ENCODE results near the gene ARHGAP26.

ARHGAP26 gene

DNA sequence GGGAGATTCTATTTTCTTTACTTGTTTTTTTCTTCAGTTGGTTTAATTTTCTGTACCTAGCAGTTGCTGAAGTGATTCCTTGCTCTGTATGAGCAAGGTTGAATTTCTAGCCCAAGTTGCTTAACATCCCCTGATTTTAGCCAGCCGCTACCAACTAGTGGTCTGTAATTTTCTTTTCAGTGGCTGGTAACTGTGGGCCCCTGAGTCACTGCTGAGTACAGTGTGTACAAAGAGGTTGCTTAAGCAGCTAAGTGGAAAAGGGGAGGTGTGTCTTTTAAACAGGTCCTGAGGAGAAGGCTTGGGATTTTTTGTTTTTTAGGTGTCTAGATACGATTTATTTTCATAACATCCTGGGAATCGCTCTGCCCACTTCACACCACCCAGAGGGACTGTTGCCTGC, 378.6 kb downstream of the ARHGAP26 start:
- Histone ChIP-seq H3K27me3 (ENCODE audit: insufficient read depth, low read length) (no peaks in the 10 kb centered on the region), H3K79me2 (ENCODE audit: control insufficient read depth, insufficient read depth, low read length, unreplicated experiment) (no peaks in the 10 kb centered on the region), H3K4me3 (ENCODE audit: low read depth, low read length) (no peak overlapping the region), H3K36me3 (ENCODE audit: insufficient read depth, low read length) (no peaks in the 10 kb centered on the region; the same call in 1 of the 2 replicates), H3K4me1 (ENCODE audit: control insufficient read depth, insufficient read depth, low read length, unreplicated experiment) (peaks cover 45% of the 10 kb centered on the region), H2AFZ (ENCODE audit: low read length, unreplicated experiment) (no peak overlapping the region), H3K27ac (ENCODE audit: low read depth, low read length) (peak overlapping the region; percentile 38; the same call in 1 of the 2 replicates)

DNA sequence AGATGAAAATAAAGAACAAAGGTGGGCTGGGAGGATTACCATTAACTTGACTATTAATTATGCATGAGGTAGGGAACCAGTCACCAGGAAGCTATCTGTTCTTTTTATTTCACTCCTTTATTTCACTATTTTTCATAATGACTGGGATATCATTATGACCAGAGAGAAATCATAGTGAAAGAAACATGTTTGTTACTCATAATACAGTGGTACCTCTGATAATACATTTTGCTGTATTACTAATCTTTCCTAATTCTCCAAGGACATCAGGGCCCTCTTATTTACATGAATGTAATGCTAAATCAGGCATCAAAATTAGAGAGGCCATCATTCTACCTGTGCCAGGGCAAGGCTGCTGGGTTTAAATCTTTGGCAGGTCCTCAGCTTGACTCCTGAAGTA, 379.6 kb downstream of the ARHGAP26 start:
- Histone ChIP-seq H3K27ac (ENCODE audit: low read depth, low read length) (no peak overlapping the region), H3K4me1 (ENCODE audit: control insufficient read depth, insufficient read depth, low read length, unreplicated experiment) (peaks cover 47% of the 10 kb centered on the region)

DNA sequence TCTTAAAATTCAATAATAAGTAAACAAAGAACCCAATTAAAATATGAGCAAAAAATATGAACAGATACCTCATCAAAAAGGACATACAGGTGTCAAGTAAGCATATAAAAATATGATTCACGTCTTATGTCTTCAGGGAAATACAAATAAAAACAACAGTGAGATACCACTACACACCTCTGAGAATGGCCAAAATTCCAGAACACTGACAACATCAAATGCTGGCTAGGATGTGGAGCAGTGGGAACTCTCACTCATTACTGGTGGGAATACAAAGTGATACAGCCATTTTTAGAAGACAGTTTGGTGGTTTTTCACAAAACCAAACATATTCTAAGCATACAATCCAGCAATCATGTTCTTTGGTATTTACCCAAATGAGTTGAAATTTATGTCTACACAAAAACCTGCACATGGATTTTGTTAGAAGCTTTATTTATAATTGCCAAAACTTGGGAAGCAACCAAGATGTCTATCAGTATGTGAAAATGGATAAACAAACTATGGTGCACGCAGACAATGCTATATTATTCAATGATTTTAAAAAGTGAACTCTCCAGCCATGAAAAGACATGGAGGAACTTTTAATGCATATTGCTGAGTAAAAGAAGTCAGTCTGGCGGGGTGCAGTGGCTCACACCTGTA, 381.0 kb downstream of the ARHGAP26 start:
- Histone ChIP-seq H3K27me3 (ENCODE audit: insufficient read depth, low read length) (no peaks in the 10 kb centered on the region), H3K4me1 (ENCODE audit: control insufficient read depth, insufficient read depth, low read length, unreplicated experiment) (peaks cover 43% of the 10 kb centered on the region), H3K4me3 (ENCODE audit: low read depth, low read length) (no peak overlapping the region), H3K79me2 (ENCODE audit: control insufficient read depth, insufficient read depth, low read length, unreplicated experiment) (no peaks in the 10 kb centered on the region), H3K36me3 (ENCODE audit: insufficient read depth, low read length) (no peaks in the 10 kb centered on the region; the same call in 1 of the 2 replicates), H3K27ac (ENCODE audit: low read depth, low read length) (no peak overlapping the region), H2AFZ (ENCODE audit: low read length, unreplicated experiment) (no peak overlapping the region)

More for the DNA sequence above, 379.6 kb downstream of the ARHGAP26 start:
- Histone ChIP-seq H3K27me3 (ENCODE audit: insufficient read depth, low read length) (no peaks in the 10 kb centered on the region), H3K36me3 (ENCODE audit: insufficient read depth, low read length) (no peaks in the 10 kb centered on the region; the same call in 1 of the 2 replicates), H3K4me3 (ENCODE audit: low read depth, low read length) (no peak overlapping the region), H3K79me2 (ENCODE audit: control insufficient read depth, insufficient read depth, low read length, unreplicated experiment) (no peaks in the 10 kb centered on the region), H2AFZ (ENCODE audit: low read length, unreplicated experiment) (no peak overlapping the region)

DNA sequence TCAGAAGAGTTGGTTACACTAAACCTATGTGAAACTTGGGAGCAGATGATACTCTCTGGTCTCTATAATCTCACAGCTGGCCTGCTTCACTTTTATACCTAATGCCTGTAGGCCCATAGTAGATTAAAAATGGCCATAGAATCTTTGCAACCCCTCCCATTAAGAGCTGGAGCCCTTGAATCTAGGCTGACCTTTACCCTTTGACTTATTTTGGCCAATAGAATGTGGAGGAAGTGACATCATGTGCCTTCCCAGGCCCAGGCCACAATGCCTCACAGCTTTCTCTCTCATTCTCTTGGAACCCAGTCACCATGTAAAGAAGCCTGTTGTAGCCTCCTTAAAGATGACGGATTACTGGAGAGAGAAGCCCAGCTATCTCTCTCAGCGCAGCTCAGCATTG, 382.3 kb downstream of the ARHGAP26 start:
- H2AFZ ChIP-seq (ENCODE audit: low read length, unreplicated experiment): no peak overlapping the region

DNA sequence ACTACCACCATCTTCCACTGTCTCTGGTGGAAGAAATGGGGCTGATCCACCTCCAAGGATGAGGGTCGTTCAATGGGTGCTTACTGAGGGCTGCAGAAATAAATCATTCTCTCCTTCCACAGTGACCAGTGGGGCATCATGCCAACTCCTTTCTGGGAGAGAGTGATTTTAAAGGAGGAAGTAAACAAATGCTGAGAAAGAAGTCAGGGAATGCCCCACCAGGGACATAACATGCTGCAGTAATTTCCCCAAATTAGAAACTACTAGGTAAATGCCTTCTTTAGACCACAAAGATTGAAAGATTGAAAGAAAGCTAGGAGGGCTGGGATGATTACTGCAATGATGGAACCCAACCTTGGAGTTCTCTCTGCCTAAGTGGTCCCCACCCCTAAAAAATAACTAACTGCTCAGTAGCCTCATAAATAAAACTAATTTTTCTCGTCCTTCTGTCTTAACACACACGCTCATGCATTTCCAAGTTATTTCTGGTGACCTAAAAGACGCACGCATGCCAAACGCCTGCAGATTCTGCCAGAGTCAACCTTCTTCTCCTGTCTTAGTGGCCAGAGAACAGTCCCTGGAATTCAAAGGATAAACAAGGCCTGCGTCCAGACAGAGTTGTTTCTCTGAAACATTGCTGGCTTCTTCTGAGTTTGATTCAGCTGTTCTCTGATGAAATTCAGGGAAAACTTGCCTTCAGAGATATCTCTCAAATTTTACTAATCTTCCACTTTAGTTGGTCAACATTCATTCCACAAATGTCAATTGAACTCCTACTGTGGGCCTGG, 383.3 kb downstream of the ARHGAP26 start:
- 0 out of 2 replicates have a peak overlapping the region, but pooled peaks have one; percentile 17 for H3K4me3 ChIP-seq (ENCODE audit: low read depth, low read length)
- H3K4me1 ChIP-seq (ENCODE audit: control insufficient read depth, insufficient read depth, low read length, unreplicated experiment): peaks cover 34% of the 10 kb centered on the region
- H3K79me2 ChIP-seq (ENCODE audit: control insufficient read depth, insufficient read depth, low read length, unreplicated experiment): no peaks in the 10 kb centered on the region
- no peaks in the 10 kb centered on the region; the same call in 1 of the 2 replicates for H3K36me3 ChIP-seq (ENCODE audit: insufficient read depth, low read length)
- H3K27ac ChIP-seq (ENCODE audit: low read depth, low read length): peak overlapping the region; percentile 76
- peak overlapping the region; percentile 9 for H2AFZ ChIP-seq (ENCODE audit: low read length, unreplicated experiment)
- no peaks in the 10 kb centered on the region for H3K27me3 ChIP-seq (ENCODE audit: insufficient read depth, low read length)

More for the DNA sequence above, 382.3 kb downstream of the ARHGAP26 start:
- Histone ChIP-seq H3K27ac (ENCODE audit: low read depth, low read length) (no peak overlapping the region), H3K79me2 (ENCODE audit: control insufficient read depth, insufficient read depth, low read length, unreplicated experiment) (no peaks in the 10 kb centered on the region), H3K27me3 (ENCODE audit: insufficient read depth, low read length) (no peaks in the 10 kb centered on the region), H3K4me3 (ENCODE audit: low read depth, low read length) (no peak overlapping the region), H3K4me1 (ENCODE audit: control insufficient read depth, insufficient read depth, low read length, unreplicated experiment) (peaks cover 41% of the 10 kb centered on the region), H3K36me3 (ENCODE audit: insufficient read depth, low read length) (no peaks in the 10 kb centered on the region; the same call in 1 of the 2 replicates)

DNA sequence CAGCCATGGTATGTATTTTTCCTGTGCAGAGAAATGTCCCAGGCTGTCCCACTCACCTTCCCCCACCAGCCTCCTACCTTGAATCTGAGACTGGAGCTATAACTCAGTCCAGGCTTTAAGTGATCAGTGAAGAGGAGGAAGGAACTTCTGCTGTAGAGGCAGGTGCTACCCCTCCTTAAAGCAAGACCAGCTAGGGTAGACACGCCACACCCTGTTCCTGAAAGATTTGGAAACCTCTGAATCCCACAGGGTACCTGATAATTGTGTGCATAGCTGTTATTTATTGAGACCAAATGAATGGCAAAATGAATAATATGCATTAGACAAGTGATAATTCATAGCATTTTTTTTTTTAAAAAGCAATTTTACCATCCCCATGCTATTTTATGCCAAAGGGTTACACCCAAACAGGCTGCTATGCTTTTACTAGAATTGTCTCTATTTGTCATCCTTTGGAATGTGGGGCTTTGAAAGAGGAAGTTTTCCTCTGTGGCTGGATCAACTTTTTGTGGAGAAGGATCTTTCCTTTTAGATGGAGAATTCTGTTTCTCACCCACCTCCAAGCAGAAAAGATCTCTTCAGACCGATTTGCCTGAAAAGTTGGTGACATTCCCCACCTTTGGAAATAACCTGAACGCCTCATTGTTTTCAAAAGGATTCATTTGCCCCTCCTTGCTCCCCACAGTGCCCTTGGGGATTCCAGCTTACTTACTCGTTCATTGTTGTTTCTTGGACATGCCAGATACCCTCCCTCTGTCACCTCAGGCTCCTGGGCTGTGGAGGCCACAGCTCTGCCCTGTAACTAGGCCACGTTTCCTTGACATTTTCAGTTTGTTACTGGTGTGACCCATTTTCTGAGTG, 384.6 kb downstream of the ARHGAP26 start:
- Histone ChIP-seq H3K27ac (ENCODE audit: low read depth, low read length) (peak overlapping the region; percentile 76), H3K36me3 (ENCODE audit: insufficient read depth, low read length) (no peaks in the 10 kb centered on the region; the same call in 1 of the 2 replicates), H3K27me3 (ENCODE audit: insufficient read depth, low read length) (no peaks in the 10 kb centered on the region), H3K4me3 (ENCODE audit: low read depth, low read length) (peak overlapping the region; percentile 50; the same call in 1 of the 2 replicates), H2AFZ (ENCODE audit: low read length, unreplicated experiment) (peak overlapping the region; percentile 94), H3K79me2 (ENCODE audit: control insufficient read depth, insufficient read depth, low read length, unreplicated experiment) (no peaks in the 10 kb centered on the region), H3K4me1 (ENCODE audit: control insufficient read depth, insufficient read depth, low read length, unreplicated experiment) (peaks cover 24% of the 10 kb centered on the region)

DNA sequence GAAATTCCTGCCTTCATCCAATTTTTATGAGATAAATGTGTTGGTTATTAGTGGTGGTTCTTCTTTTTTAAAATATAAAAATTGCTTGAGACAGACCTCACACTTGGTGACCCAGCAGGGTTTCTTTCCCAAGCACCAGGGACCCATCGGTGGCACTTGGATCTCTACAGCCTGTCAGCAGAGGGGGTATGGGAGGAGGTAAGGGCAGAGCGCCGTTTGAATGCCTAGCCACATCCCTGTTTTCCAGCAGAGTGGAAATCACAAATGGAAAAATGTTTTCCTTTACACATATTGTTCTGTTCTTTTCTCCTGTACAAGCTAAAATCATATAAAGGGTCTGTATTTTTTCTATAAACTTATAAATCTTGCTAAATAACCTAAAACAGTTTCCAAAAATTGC, 385.3 kb downstream of the ARHGAP26 start:
- peak overlapping the region; percentile 76 for H3K27ac ChIP-seq (ENCODE audit: low read depth, low read length)
- H3K4me3 ChIP-seq (ENCODE audit: low read depth, low read length): peak overlapping the region; percentile 50; the same call in 1 of the 2 replicates
- peaks cover 24% of the 10 kb centered on the region for H3K4me1 ChIP-seq (ENCODE audit: control insufficient read depth, insufficient read depth, low read length, unreplicated experiment)
- H2AFZ ChIP-seq (ENCODE audit: low read length, unreplicated experiment): peak overlapping the region; percentile 94
- H3K36me3 ChIP-seq (ENCODE audit: insufficient read depth, low read length): no peaks in the 10 kb centered on the region; the same call in 1 of the 2 replicates
- no peaks in the 10 kb centered on the region for H3K27me3 ChIP-seq (ENCODE audit: insufficient read depth, low read length)
- no peaks in the 10 kb centered on the region for H3K79me2 ChIP-seq (ENCODE audit: control insufficient read depth, insufficient read depth, low read length, unreplicated experiment)

DNA sequence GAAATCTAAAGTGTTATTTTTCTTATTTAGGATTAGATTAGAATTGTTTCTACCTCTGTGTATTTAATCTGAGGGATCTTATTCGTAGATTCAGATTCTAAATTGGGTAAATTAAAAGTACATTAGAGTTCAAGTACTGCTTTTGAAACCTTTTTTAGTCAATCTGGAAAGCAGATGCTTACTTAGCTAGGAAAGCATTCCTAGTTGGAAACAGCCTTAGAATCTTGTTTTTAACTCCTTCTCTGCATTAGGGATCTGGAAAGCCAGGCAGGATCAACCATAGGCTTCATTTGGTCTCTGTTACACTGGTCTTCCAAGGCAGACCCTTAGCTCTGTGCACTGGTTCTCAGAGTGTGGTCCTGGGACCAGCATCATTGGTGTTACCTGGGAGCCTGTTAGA, 385.9 kb downstream of the ARHGAP26 start:
- no peaks in the 10 kb centered on the region for H3K27me3 ChIP-seq (ENCODE audit: insufficient read depth, low read length)
- no peaks in the 10 kb centered on the region for H3K79me2 ChIP-seq (ENCODE audit: control insufficient read depth, insufficient read depth, low read length, unreplicated experiment)
- H3K36me3 ChIP-seq (ENCODE audit: insufficient read depth, low read length): no peaks in the 10 kb centered on the region; the same call in 1 of the 2 replicates
- no peak overlapping the region for H3K4me3 ChIP-seq (ENCODE audit: low read depth, low read length)
- H3K27ac ChIP-seq (ENCODE audit: low read depth, low read length): no peak overlapping the region
- peaks cover 24% of the 10 kb centered on the region for H3K4me1 ChIP-seq (ENCODE audit: control insufficient read depth, insufficient read depth, low read length, unreplicated experiment)
- no peak overlapping the region for H2AFZ ChIP-seq (ENCODE audit: low read length, unreplicated experiment)

DNA sequence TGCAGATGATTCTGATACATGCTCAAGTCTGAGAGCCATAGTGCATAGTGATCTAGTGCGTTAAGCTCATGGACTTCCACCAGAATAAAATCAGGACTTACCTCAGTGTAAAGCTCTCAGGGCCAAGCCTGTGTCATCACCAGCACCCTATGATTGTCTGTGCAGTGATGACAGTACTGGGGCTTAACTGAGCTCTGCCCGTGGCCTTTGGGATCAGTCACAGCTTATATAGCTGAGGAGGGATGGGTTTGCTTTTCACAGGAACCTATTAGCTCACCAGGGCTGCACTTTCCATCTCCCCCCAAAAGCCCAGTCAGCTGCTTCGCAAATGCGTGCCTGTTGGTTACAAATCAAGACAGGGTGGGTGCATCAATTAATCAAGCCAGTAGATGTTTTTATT, 386.4 kb downstream of the ARHGAP26 start:
- H3K79me2 ChIP-seq (ENCODE audit: control insufficient read depth, insufficient read depth, low read length, unreplicated experiment): no peaks in the 10 kb centered on the region
- H3K27me3 ChIP-seq (ENCODE audit: insufficient read depth, low read length): no peaks in the 10 kb centered on the region
- H3K4me3 ChIP-seq (ENCODE audit: low read depth, low read length): no peak overlapping the region
- no peak overlapping the region for H3K27ac ChIP-seq (ENCODE audit: low read depth, low read length)
- no peaks in the 10 kb centered on the region; the same call in 1 of the 2 replicates for H3K36me3 ChIP-seq (ENCODE audit: insufficient read depth, low read length)
- peaks cover 27% of the 10 kb centered on the region for H3K4me1 ChIP-seq (ENCODE audit: control insufficient read depth, insufficient read depth, low read length, unreplicated experiment)
- no peak overlapping the region for H2AFZ ChIP-seq (ENCODE audit: low read length, unreplicated experiment)

DNA sequence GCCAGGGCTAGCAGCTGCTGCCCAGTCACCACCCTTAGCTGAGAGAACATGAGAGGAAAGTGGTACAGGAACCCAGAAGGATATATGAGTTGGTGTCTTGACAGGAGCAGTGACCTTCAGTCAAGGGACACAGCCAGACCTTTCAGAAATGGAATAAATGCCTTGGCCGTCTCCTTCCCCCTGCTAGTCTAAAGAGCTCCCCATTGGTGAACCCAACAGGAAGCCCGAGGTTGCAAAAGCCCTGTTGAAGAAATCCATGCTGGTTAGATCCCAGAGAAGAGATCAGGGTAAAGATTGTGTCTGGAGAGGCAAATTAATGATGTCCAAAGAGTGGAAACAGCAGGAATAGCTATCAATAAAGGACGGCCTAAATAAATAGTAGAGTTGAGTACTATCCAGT, 388.9 kb downstream of the ARHGAP26 start:
- H3K4me1 ChIP-seq (ENCODE audit: control insufficient read depth, insufficient read depth, low read length, unreplicated experiment): peaks cover 26% of the 10 kb centered on the region
- H2AFZ ChIP-seq (ENCODE audit: low read length, unreplicated experiment): no peak overlapping the region
- no peaks in the 10 kb centered on the region for H3K27me3 ChIP-seq (ENCODE audit: insufficient read depth, low read length)
- H3K27ac ChIP-seq (ENCODE audit: low read depth, low read length): no peak overlapping the region
- no peaks in the 10 kb centered on the region for H3K79me2 ChIP-seq (ENCODE audit: control insufficient read depth, insufficient read depth, low read length, unreplicated experiment)
- H3K4me3 ChIP-seq (ENCODE audit: low read depth, low read length): no peak overlapping the region
- no peaks in the 10 kb centered on the region for H3K36me3 ChIP-seq (ENCODE audit: insufficient read depth, low read length)
